GM12801 (cell line): Measurements from ENCODE around the gene AMH.

ENCODE experiments used
- TF ChIP-seq, protein P1 (sequence below): IDR thresholded peaks from one replicate; pipeline ENCODE4 v1.5.1; 2011; ENCODE audit warnings: control low read depth; ENCODE audit not compliant: insufficient read length; ENCODE audit errors: extremely low read depth

Gene AMH

DNA sequence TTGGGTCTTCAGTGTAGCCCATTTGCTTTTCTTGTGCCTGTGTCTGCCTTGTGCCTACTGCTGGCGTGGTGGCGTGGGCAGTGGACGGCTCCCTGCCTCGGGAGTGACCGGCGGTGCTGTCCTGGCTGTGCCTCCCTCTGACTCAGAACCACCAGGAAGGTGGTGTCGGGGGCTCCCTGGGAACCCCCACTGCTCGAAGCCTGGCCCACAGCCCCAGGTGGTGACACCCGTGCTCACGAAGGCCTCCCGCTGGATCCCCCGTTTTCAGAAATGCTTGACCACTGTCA lies 5.1 kb upstream of the AMH start:
- TF ChIP-seq, protein P1, sequence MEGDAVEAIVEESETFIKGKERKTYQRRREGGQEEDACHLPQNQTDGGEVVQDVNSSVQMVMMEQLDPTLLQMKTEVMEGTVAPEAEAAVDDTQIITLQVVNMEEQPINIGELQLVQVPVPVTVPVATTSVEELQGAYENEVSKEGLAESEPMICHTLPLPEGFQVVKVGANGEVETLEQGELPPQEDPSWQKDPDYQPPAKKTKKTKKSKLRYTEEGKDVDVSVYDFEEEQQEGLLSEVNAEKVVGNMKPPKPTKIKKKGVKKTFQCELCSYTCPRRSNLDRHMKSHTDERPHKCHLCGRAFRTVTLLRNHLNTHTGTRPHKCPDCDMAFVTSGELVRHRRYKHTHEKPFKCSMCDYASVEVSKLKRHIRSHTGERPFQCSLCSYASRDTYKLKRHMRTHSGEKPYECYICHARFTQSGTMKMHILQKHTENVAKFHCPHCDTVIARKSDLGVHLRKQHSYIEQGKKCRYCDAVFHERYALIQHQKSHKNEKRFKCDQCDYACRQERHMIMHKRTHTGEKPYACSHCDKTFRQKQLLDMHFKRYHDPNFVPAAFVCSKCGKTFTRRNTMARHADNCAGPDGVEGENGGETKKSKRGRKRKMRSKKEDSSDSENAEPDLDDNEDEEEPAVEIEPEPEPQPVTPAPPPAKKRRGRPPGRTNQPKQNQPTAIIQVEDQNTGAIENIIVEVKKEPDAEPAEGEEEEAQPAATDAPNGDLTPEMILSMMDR: no peak

DNA sequence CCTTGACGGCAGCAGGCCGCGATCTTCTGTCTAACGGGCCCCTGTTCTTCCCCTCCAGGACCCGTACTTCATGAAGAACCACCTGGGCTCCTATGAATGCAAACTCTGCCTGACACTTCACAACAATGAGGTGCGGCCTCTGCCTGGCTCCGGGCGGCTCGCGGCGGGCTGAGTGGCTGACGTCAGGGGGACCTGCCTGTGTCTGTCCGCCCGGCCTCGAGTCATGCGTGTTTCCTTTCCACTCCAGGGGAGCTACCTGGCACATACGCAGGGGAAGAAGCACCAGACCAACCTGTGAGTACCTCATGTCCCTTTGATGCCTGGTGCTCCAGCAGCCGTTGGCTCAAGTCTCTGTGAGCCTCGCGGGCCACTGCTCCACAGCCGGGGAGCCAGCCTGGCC lies 4.6 kb upstream of the AMH start:
- TF ChIP-seq, protein P1: no peak

DNA sequence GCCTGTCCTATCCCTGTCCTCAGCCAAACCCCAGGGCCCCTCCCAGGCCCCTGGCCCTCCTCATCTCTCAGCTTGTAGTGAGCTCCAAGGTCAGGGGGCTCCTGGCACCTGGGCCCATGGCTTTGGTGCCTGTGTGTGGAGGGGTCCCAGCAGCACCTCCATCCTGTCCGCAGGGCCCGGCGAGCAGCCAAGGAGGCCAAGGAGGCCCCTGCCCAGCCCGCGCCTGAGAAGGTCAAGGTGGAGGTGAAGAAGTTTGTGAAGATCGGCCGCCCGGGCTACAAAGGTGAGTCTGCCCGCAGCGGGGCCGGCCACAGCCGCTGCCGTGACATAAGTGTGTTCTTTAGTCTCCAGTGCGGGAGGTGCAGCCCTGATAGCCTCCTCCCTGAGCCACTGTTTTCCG lies 3.9 kb upstream of the AMH start:
- TF ChIP-seq, protein P1: no peak

DNA sequence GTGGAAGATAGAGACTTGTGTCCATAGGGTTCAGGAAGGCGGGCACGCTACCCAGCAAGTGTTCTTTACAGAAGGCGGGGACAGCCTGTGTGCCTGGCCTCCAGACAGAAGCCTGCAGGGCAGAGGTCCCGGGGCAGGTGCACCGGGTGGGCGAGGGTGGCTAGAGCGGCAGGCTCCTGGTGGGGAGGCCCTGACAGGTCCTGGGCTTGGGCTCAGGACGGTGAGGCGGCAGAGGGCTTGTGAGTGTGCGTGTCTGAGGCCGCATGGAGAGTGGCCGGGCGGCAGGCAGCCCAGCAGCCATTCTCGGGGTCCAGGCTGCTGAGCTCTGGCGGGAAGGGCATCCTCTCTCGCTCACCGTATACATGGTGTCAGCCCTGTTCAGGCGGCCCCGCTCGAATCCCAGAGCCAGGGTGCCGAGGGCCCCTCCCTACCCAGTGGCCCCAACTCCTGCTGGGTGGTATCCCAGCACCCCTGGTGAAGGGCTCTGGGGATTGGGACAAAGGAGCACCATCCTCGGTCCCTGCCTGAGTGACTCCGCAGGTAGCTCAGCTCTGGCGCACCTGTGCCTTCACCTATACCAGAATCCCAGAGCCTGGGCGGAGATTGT lies 3.0 kb upstream of the AMH start:
- TF ChIP-seq, protein P1: no peak

DNA sequence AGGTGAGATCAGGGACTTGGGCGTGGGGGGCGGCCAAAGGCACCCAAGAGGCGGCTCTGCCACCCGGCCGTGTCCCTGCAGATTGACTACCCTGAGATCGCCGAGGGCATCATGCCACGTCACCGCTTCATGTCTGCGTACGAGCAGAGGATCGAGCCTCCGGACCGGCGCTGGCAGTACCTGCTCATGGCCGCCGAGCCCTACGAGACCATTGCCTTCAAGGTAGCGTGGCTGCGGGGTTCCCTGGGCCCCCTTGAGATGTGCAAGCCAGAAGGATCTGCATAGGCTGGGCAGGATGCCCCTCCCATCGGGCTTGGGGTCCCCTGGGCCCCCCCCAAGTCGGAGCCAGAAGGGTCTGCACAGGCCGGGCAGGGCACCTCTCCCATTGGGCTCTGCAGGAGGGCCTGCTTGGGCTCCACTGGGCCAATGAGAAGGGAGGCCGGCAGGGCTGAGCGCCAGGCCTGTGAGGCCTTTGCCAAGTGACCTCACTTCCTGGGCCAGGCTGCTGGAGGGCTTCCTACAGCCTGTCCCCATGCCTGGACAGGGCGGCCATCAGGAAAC lies 2.2 kb upstream of the AMH start:
- TF ChIP-seq, protein P1: no peak

DNA sequence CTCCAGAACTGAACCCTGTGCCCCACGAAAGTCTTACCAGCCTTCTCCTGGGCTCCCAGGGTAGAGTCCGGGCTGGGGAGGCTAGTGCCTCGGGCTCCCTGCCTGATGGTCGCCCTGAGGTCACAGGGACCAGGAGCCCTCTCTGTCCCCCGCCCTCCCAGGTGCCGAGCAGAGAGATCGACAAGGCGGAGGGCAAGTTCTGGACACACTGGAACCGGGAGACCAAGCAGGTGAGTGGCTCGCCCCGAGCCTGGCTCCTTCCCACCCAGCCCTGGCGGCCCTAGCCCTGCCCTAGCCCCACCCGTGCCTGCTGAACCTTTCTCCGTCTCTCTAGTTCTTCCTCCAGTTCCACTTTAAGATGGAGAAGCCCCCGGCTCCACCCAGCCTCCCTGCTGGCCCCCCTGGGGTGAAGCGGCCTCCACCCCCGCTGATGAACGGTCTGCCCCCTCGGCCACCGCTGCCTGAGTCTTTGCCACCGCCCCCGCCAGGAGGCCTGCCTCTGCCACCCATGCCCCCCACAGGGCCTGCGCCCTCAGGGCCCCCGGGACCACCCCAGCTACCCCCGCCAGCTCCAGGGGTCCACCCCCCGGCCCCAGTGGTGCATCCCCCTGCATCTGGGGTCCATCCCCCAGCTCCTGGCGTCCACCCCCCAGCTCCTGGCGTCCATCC lies 1.6 kb upstream of the AMH start:
- TF ChIP-seq, protein P1: no peak

DNA sequence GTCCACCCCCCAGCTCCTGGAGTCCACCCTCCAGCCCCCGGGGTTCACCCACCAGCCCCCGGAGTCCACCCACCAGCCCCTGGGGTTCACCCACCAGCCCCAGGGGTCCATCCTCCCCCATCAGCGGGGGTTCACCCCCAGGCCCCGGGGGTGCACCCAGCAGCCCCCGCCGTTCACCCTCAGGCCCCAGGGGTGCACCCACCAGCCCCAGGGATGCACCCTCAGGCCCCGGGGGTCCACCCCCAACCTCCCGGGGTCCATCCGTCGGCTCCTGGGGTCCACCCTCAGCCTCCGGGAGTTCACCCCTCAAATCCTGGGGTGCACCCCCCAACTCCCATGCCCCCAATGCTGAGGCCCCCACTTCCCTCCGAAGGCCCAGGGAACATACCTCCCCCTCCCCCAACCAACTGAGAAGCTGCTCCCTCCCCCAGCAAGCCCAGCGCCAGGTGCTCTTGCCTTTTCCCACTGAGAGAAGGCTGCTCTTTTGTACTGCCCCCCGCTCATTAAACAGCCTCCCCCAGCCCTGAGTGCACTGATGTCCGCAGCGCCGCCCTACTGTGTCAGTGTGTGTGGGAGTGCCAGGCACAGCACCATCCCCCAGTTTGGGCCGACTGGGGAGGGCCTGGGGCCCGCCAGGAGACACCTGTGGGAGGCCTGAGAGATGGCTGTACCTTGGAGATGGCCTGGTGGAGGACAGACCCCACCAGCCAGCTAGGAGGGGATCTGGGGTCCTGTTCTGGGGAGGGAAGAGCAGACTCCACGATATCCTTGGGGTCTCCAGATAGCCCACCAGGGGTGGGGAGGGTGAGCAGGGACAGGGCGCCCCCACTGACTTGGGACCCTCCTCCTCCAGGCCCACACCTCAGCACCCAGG lies 750 bp upstream of the AMH start:
- TF ChIP-seq, protein P1: no peak
